ENCODE data around the gene FNTB.

FNTB gene, protein sequence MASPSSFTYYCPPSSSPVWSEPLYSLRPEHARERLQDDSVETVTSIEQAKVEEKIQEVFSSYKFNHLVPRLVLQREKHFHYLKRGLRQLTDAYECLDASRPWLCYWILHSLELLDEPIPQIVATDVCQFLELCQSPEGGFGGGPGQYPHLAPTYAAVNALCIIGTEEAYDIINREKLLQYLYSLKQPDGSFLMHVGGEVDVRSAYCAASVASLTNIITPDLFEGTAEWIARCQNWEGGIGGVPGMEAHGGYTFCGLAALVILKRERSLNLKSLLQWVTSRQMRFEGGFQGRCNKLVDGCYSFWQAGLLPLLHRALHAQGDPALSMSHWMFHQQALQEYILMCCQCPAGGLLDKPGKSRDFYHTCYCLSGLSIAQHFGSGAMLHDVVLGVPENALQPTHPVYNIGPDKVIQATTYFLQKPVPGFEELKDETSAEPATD

DNA sequence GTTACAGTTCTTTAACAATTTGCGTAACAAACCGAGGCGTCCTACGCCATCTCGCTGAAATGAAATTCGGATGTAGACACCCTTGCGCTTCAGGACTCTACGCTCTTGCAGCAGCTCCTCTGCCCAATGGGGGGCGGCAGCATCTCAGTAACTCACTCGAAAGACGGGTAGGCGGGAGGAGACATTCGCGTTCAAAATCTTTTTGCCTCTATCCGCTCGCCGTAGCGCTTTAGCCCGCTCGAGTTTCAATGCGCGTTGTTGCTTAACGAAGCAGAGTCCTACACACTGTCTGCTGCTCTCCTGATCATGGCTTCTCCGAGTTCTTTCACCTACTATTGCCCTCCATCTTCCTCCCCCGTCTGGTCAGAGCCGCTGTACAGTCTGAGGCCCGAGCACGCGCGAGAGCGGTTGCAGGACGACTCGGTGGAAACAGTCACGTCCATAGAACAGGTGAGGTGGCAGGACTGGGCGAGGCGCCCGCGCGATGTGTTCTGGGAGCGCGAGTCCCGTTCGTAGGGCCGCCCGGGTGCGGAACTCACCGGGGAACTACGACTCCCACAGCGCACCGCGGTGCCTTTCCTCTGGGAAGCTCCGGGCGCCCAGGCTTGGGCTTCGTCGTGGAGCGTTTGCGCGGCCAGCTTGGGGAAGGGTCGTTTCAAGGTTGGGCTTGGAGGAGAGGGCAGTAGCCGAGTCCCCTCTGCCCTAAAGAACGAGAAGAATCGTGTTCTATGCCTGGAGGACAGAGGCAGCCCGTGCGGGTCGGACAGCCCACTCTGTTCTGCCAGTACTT is at the start of gene FNTB:
Gene FNTB (plus strand): TSS at position 248 of the 790 bp plus-strand sequence. CDS start 59 bp downstream, at position 307.
- peak; percentile 89 for DNase-seq (ENCODE audit: low read depth)

DNA sequence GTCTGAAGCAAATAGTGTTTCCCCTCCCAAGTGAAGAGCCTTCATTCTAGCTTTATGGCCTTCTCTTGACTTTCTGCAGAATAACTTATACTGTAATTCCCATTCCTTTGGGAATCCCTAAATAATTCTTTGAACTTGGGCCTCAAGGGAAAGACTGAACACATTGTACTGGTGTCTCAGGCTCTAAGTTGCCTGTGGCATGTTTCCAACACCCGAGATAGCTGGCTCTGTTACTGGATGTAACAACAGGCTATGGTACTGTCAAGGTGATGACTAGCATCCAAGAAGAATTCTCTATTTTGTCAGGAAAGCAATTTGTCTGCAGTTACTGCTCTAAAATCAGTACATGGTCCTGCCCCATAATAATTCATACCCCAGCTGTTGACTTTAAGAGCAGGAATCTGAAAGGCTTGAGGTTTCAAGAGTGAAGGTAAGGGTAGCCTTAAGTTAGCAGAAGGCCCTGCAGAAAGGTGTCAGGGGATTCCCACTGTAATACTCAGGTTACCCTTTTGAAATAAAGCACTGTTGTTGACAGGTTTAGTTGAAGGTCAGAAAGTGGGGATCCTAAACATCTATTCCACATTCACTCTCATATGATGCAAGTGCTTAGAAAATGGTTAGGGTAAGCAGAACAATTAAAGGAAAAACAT is 49.4 kb upstream of the FNTB start:
- no peak for DNase-seq (ENCODE audit: low read depth)

DNA sequence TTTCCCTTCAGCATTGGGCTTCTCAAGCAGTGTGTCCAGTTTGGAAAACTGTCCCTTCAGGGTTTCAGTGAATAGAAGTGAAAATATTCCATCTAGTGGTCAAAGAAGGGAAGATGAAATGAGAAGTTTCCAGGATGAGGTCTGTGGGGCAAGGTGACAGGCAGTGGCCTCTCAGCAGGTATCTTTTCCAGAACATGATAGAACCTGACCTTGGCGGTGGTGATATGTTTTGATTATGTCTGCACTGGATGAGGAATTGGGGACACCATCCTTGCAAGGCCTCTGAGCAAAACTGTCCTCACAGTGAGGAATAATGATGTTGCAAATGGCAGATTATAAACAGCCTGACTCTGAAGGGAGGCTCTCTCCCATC is 48.9 kb upstream of the FNTB start:
- no peak for DNase-seq (ENCODE audit: low read depth)

DNA sequence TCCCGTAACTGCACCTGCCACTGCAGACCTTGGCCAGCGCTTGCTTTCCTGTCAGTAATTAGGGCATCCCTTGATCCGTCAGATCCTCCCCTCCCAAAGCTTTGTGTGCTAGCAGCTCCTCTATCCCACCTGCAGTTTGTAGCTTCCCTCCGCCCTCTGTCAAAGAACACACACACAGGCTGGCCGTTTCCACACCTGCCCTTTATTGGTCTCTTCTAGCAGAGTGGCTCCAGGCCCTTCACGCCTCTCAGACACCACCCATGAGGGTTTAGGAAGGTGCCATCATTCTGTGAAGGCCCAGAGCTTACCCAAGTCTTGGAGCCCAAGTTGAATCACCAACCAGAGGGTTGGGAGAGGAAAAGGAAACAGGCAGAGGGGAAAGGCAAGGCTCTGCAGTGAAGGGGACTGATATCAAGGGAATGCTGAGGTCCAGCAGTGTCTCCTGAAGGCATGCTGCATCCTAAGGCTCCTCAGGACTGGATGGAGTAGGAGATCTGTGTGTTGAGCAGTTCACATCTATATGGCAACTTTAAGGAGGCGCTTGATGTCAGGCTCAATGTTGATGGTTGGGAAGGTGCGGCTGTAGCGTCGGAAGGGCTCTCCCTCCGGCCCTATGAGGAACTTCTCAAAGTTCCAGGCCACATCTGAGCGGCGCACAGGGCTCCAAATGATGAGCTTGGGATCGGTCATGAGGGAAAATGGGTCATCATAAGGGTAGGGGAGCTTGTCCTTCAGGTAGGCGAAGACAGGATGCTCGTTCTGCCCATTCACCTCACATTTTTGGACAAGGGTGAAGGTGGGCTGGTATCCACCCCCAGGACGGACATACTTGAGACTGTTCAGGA is 47.5 kb upstream of the FNTB start:
- DNase-seq (ENCODE audit: low read depth): no peak

DNA sequence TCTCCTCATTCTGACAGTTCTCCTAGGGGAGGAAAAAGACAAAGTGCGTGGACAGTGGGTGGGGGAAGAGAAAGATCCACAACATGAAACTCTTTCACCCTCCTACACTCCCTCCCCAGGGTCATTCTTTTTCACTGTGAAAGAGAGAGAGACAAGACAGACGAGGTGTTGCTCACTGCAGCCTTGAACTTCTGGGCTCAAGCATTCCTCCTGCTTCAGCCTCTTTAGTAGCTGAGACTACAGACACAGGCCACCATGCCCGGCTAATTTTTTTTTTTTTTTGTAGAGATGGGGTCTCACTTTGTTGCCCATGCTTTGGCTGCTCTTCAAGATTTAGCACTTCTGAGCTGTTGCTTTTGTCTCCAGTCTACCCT is 46.9 kb upstream of the FNTB start:
- DNase-seq (ENCODE audit: low read depth): no peak

DNA sequence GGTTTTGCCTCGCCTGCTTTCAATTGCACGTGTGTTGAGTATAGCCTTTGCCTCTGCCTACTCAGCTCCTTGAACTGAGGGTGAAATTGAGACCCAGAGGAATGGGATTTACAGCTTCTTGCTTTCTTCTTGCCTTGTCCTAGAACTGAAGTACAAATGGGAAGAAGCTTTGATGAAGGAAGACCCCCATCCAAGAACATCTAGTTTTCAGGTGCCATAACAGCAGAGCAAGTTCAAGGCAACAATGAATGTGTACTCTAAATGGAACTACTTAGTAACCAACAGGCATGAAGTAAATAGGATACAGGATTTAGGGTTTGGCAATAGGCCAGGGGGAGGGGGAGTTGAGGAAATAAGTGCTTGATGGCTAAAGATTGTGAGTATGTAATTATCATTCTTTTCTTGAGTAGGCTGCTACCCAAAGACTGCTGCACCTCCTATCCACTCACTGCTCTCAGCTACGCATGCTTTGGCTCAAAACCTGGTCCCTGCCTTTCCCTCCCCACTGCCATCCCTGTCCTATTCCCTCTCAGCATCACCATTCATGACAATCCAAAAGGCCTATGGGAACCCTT is 46.3 kb upstream of the FNTB start:
- no peak for DNase-seq (ENCODE audit: low read depth)

DNA sequence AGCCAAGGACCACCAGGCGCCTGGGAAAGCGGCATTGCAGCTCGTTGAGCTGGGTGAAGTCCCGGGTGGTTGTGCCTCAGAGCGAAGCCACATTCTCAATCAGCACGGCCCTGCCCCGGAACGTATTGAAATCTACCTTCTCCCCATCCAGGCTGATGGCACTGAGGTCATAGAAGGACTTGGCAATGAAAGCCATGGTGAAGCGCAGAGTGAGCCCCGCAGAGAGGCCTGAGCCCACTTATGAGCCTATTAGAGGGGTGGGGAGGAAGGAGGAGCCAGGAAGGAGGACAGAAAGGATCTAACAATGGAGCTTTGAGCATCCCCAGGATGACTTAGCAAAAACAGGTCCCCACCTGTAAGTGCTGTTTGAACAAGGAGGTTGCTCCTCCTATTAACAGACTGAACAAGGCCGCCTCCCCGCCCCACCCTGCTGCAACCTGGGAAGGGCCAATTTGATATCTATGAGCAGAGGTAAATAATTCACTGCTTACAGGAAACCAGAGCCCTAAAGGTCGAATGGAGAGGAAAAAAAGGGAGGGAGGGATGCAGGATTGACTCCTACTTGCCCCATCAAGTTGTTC is 44.1 kb upstream of the FNTB start, which contains the start of gene GPX2:
Gene GPX2 (minus strand): TSS at position 215 of the 581 bp plus-strand sequence. CDS start 19 bp downstream, at position 196.
- DNase-seq (ENCODE audit: low read depth): no peak

DNA sequence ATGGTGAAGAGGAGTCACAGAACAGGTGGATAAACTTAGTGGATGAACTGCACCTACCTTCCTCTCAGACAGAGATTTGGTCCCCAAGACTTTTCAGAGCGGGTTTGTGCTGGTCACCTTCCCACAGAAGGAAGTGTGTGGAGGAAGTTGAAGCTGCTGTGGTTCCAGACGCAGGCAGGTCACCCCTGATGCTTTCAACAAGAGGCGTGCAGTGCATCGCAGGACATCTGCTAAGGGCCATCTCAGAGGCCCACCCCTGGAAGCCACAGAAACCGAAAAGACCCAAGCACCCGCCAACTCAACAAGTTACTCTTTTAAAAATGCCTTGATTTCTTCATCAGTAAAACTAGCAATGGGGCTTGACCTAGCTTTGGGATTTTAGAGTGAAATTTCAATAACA is 43.1 kb upstream of the FNTB start:
- DNase-seq (ENCODE audit: low read depth): no peak

DNA sequence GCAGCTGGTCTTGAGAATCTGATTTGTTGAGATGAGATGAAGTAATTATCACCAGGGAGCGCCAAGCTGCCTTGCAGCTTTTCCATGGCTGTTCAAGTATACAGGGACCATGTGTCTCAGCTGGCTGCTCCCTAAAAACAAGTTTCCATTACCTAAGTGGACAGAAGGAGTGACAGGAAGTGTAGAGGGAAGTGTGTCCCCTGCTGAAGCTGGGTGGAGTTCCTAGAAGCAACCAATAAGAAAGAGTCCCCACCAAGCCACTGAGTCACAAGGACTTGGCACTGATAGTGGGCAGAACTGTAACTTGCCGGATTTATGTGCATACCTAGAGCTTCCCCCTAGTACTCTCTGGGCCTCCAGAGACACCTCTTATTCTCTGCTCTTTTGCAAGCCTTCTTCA is 42.7 kb upstream of the FNTB start:
- no peak for DNase-seq (ENCODE audit: low read depth)

DNA sequence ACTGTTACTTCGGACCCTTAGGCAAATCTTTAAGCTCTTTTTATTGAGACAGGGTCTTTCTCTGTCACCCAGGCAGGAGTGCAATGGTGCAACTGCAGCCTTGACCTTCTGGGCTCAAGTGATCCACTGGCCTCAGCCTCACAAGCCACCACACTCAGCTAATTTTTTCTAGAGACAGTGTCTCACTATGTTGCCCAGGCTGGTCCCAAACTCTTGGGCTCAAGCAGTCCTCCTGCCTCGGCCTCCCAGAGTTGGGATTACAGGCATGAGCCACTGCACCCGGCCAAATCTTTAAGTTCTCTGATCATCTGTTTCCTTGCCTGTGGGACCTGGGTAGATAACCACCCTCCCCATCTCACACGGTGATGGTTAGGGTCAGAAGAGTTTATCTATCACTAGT is 41.8 kb upstream of the FNTB start:
- no peak for DNase-seq (ENCODE audit: low read depth)

DNA sequence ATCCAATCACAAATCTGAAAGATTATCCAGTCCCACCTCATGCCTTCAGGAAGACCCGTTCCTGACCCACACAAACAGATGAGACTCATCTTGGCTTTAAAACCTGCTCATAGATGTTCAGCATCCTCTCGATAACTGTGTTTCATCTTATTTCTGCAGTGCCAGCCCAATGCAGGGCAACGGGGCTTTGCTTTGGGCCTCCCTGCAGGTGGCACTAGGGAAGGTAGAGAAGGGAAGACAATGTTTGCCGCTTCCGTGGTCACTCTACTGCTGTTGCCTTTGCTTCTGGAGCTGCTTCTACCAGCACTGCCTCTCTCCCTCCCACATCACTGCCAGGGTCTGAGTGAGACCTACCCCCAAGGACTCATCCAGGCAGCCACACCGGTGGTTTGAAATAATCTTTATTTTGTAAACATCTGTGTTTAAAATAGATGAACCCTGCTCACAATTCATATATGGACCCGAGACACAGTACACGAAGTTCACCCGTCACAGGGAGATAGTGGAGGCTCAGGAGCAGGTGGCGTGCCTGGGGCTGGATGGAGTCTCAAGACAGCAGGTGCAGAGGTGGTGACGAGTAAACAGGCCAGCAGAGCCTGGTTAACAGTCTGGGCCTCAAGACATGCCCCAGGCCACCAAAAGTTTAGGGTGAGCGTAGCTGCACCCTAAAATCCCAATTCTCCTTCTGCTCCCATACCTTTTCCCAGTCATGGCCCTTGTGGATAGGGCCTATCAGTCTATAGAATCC is 41.1 kb upstream of the FNTB start:
- no peak for DNase-seq (ENCODE audit: low read depth)

DNA sequence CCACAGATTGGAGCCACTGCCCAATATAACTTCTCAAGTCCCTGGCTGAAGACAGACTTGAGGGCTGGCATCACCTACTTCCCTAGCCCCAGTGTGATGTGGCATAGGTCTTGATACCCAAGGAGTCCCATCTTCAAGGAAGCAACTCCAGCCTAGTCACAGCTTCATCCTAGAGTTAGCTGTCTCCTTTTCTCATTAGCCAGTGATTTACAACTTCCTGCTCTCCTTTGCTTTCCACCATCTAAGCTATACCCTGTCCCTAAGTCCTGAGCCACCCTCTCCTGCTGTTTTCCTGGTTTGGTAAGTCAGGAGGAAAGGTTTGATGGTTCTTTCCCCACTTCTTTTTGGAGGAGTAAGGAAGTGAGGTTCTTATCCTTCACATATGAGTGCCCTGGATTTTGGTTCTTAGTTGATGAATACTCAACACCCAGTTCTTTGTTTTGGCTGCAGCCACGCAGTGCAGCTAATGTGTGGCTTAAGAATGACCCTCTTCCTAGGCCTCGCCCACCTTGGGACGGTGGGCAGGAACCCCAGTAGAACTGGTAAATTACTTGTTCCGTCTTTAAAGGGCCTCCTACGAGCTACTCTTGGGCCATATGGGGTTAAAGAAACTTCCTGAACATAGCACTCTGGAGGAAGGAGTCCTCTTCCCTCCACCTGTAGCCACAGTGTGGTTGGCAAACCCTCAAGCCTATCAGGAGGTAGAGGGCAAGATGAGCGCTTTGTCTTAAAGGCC is 40.2 kb upstream of the FNTB start:
- DNase-seq (ENCODE audit: low read depth): no peak

DNA sequence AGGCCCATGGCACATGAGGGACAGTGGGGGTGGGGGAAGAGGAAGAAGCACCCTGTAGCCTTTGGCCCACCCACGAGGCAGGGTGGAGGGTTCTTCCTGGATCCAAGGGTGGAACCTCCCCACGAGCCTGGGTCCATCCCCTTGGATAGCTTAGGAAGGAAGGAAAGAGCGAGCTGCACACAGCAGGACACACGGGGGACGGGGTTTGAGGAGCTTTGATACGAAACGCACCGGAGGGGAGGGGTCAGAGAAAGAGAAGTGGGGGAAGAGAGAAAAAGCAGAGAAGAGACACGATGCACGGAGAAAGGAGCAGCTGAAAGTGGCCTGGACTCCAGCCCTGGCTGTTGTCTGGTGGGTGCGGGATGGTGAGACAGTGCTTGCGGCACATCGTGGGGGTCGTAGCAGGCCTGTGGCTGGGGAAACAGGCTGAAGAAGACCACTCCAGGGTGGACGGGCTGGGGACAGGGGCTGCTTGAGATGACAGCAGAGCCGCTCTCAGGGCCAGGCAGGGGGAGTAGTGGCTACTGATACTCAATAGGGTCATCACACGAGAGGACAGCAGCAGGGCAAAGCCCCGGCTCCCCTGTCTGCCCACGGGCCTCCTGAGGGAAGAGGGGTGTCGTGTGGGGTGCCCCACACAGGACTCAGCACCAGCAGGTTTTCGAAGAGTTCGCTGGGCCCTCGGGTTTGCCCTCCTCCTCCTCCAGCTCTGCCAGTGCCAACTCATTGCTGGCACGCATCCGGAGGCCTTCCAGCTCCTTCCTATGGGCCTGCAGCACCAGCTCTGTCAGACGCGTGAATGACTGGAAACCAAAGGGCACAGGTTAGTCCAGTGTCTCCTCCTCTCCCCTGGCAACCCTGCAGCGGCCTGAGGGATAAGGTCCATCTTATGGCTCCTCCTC is 38.7 kb upstream of the FNTB start:
- no peak for DNase-seq (ENCODE audit: low read depth)

DNA sequence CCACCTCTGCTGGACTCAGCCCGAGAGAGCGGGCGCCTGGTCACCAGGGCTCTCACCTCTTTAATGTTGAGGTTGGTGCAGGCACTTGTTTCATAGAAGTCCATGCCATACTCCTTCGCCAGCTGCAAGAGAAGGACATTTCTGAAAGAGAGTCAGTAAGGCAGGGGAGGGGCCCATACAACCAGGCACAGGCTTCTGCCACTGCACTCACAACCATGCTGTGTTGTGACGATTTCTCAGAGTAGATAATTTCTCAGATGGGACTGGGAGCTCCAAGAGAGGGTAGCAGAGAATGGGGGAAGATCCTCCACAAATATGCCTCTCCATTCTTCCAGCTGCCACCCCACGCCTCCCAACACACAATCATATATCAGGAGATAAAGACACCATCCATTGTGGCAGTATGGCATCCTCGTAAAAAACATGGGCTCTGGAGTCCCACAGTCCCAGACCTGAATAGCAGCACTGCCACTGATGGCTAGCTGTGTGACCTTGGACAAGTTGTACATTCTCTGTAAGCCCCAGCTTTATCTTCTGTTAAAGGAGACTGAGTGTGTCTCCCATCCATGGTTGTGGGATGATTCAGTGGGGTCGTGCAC is 38.0 kb upstream of the FNTB start:
- DNase-seq (ENCODE audit: low read depth): no peak

DNA sequence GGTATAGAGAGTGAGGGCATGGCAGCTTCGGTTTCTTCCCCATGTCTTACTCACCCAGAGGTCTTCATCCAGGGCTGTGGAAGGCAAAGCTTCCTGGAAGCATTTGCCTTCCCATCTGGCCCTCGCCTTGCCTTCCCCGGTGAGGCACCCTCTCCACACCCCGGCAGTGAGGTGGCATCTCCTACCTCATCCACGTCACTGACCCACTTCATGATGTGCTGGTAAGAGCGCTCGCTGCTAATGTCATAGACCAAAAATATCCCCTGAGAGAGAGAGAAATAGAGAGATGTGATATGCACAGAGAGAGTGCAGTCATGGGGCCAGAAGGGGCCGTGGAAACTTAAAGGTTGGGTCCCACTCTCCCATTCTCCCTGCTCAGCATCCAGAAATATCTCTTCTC is 35.8 kb upstream of the FNTB start:
- DNase-seq (ENCODE audit: low read depth): no peak

DNA sequence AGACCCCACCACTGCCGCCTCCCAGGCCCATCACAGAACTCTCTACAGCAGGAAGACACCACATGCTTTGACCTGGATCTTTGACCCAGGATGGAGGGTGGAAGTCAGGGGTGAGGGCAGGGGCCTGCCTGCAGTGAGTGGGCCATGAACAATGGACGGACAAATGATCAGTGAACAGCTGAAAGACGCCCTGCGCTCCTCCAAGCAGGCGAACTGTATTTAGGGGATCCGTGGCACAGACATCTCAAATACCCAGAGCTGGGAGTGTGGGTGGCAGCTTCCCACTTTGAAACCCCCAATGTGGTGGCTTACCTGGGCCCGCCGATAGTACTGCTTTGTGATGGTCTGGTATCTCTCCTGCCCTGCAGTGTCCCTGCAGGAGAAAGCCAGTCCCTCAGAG is 35.4 kb upstream of the FNTB start:
- no peak for DNase-seq (ENCODE audit: low read depth)

DNA sequence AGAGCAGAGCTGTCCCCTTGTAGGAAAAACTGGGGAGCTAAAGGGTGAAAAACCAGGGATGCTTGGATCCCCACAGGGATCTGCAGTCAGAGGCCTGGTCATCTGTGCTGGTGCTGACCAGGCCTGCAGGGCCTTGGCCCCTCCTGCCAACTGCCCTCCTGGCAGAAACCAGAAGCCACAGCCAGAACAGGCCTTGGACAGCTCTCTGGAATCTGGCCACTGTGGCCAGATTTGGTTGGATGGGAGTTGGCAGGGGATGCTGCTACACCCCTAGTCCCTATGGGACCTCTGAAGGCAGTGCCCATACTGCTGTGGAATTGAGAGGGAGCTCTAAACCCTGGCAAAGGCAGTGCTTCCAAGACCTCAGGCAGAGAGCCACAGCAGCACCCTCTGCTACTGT is 35.0 kb upstream of the FNTB start:
- DNase-seq (ENCODE audit: low read depth): no peak

DNA sequence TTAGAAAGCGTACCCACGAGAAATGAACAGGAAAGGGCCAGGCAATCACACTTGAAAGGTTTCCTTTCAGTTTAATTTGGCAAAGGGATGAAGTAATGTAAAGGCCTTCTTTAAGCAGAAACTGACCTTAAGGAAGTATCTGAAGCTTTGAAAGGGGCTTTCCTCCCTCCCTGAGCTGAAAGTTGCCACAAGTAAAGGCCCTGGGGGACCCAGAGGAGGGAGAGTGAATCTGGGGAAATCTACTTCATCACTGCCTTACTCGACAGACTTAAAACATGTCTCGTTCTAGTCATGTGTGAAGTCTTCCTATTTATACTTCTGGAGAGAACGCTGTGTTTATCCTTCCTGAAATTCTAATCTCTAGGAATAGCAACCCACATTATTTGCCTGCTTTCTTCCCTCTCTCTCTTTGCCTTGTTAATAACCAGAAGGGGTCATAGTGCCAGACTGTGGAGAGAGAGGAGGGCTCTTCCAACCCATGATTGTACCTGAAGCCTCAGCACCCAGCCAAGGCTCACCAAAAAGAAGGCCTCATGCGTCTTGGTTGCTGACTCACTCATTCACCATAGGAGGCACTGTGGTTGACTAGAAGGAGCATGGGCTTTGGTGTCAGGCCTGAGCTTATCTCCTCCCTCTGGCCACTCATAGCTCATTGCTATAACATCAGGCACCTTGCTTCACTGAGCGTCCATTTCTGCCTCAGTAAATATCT is 33.9 kb upstream of the FNTB start:
- no peak for DNase-seq (ENCODE audit: low read depth)
